Measurements from ENCODE around the gene GPR150. TPM values are rescaled to one million over a fixed set of nuclear protein-coding genes. Genes with fewer than 3 reads are reported as not detected.

The GPR150 gene
- polyA plus RNA-seq, 1 donor (not counting 4 experiments of a cell fraction or from before 2014, with no cell fraction given): 0.07 TPM

- peaks cover 11% of the 10 kb centered on the region for H3K4me1 ChIP-seq (ENCODE audit: control insufficient read depth, extremely low read depth, insufficient read depth, low read length)
- peak within 1 kb of the TSS; percentile 90 for H2AFZ ChIP-seq (ENCODE audit: control insufficient read depth, low read length)
- no peaks in the 10 kb centered on the region for H3K36me3 ChIP-seq (ENCODE audit: control insufficient read depth in 2 of 2, extremely low read depth in 1 of 2, insufficient read depth in 2 of 2, low read length in 2 of 2)
- no peaks in the 10 kb centered on the region for H3K79me2 ChIP-seq (ENCODE audit: control insufficient read depth, insufficient read depth, low read length)
- no peaks in the 10 kb centered on the region for H3K9me3 ChIP-seq (ENCODE audit: control insufficient read depth, low read depth, low read length)
- H3K4me2 ChIP-seq (ENCODE audit: control insufficient read depth, extremely low read depth, insufficient read depth, low read depth, low read length): peak within 1 kb of the TSS; percentile 95
- peak within 1 kb of the TSS; percentile 85 for H3K27ac ChIP-seq (ENCODE audit: control insufficient read depth, insufficient read depth, low read length)
- H3K4me3 ChIP-seq (ENCODE audit: control insufficient read depth in 2 of 3, extremely low read depth in 1 of 3, insufficient read depth in 2 of 3, low read depth in 1 of 3, low read length in 3 of 3): peak within 1 kb of the TSS; percentile 40 to 77 (median 63)
- FAIRE-seq: peak; percentile 73
- H3K9me1 ChIP-seq (ENCODE audit: control insufficient read depth, extremely low read depth, insufficient read depth, low read length): no peaks in the 10 kb centered on the region
- H4K20me1 ChIP-seq (ENCODE audit: control insufficient read depth, extremely low read depth, insufficient read depth, low read length): no peaks in the 10 kb centered on the region
- H3K27me3 ChIP-seq (ENCODE audit: control insufficient read depth, extremely low read depth, insufficient read depth, low read length): no peaks in the 10 kb centered on the region
- peak within 1 kb of the TSS; percentile 82 for H3K9ac ChIP-seq (ENCODE audit: control insufficient read depth, extremely low read depth, insufficient read depth, low read length)
- TF ChIP-seq EZH2 (IDR thresholded peaks at IDR 0.05; ENCODE audit: low read length): no peak
- TF ChIP-seq, protein P1, sequence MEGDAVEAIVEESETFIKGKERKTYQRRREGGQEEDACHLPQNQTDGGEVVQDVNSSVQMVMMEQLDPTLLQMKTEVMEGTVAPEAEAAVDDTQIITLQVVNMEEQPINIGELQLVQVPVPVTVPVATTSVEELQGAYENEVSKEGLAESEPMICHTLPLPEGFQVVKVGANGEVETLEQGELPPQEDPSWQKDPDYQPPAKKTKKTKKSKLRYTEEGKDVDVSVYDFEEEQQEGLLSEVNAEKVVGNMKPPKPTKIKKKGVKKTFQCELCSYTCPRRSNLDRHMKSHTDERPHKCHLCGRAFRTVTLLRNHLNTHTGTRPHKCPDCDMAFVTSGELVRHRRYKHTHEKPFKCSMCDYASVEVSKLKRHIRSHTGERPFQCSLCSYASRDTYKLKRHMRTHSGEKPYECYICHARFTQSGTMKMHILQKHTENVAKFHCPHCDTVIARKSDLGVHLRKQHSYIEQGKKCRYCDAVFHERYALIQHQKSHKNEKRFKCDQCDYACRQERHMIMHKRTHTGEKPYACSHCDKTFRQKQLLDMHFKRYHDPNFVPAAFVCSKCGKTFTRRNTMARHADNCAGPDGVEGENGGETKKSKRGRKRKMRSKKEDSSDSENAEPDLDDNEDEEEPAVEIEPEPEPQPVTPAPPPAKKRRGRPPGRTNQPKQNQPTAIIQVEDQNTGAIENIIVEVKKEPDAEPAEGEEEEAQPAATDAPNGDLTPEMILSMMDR (optimal IDR thresholded peaks at IDR 0.05 in 1 of 3, IDR thresholded peaks at IDR 0.05 in 1 of 3, conservative IDR thresholded peaks at IDR 0.05 in 1 of 3; ENCODE audit: extremely low read depth in 1 of 3, insufficient read depth in 2 of 3, low read length in 3 of 3): peak; percentile 7 to 26 (median 19)
- peak; percentile 57 for DNase-seq (ENCODE audit: low read depth, low spot score)
- dilution Hi-C loops (cut with MboI; ENCODE audit: extremely low pct_ligation_motif_present, low sequenced_read_pairs): no loop called here
Observed at GRCh38 chr5:95646569-95647431, 26.9 kb downstream of the GPR150 start, which contains the start of gene RFESD. RFESD (plus strand) TSS chr5:95646777; CDS start chr5:95652272, 5,495 bp downstream.

DNA sequence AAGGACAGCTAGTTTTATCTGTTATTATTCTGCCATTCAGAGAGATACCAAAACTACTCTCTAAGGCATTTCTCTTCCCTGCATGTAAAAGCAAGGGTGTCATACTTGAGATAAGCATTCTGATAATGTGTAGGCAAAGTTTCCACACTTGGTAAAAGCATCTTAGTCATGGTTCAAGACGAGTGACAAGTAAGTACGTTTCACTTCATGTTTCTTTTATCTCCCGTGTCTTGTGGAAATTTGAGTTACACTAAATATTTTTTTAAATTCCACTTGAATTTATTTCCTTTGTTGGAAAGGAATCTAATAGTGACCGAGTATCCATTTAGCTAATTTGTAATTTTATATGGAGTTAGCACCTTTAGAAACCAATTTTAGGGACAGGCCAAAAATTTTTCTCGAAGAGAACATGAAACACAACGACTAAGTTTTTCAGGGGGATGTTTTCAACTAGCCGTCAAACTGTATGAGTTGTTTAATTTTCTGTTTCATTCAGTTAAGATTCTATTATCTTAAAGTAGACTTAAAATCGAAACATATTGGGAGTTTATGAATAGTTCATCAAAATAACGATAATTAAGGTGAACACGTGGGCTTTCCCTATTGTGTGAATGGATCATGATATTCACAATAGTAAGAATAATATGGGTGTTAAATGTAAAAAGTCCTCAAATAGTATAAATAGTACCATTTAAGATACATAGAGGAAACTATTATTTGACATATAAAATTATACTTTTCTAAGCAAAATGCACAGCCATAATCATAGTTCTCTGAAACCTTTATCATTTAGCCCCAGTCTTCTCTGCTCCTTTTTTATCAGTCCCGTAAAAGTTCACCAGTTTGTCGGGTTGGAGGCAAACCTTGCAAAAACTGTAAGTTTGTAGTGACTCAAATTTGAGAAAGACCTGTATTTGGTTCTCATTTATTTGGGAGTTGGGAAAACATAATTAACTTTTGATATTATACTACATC, 28.3 kb downstream of the GPR150 start:
- no peak overlapping the region for H3K27ac ChIP-seq (ENCODE audit: control insufficient read depth, insufficient read depth, low read length)
- dilution Hi-C loops (cut with MboI; ENCODE audit: extremely low pct_ligation_motif_present, low sequenced_read_pairs): no loop called here

More for the DNA sequence above, 28.3 kb downstream of the GPR150 start:
- Histone ChIP-seq H4K20me1 (ENCODE audit: control insufficient read depth, extremely low read depth, insufficient read depth, low read length) (no peaks in the 10 kb centered on the region), H3K27me3 (ENCODE audit: control insufficient read depth, extremely low read depth, insufficient read depth, low read length) (no peaks in the 10 kb centered on the region), H3K4me1 (ENCODE audit: control insufficient read depth, extremely low read depth, insufficient read depth, low read length) (peaks cover 11% of the 10 kb centered on the region), H2AFZ (ENCODE audit: control insufficient read depth, low read length) (peak overlapping the region; percentile 67), H3K9me3 (ENCODE audit: control insufficient read depth, low read depth, low read length) (no peaks in the 10 kb centered on the region), H3K9me1 (ENCODE audit: control insufficient read depth, extremely low read depth, insufficient read depth, low read length) (no peaks in the 10 kb centered on the region), H3K4me3 (ENCODE audit: control insufficient read depth in 2 of 3, extremely low read depth in 1 of 3, insufficient read depth in 2 of 3, low read depth in 1 of 3, low read length in 3 of 3) (peak overlapping the region in 1 of 3 experiments; percentile 63), H3K36me3 (ENCODE audit: control insufficient read depth in 2 of 2, extremely low read depth in 1 of 2, insufficient read depth in 2 of 2, low read length in 2 of 2) (no peaks in the 10 kb centered on the region), H3K79me2 (ENCODE audit: control insufficient read depth, insufficient read depth, low read length) (no peaks in the 10 kb centered on the region), H3K9ac (ENCODE audit: control insufficient read depth, extremely low read depth, insufficient read depth, low read length) (peak overlapping the region; percentile 82), H3K4me2 (ENCODE audit: control insufficient read depth, extremely low read depth, insufficient read depth, low read depth, low read length) (peak overlapping the region; percentile 95)
- FAIRE-seq: peak; percentile 39
- TF ChIP-seq, protein P1 (optimal IDR thresholded peaks at IDR 0.05 in 1 of 3, IDR thresholded peaks at IDR 0.05 in 1 of 3, conservative IDR thresholded peaks at IDR 0.05 in 1 of 3; ENCODE audit: extremely low read depth in 1 of 3, insufficient read depth in 2 of 3, low read length in 3 of 3): no peak
- TF ChIP-seq EZH2 (IDR thresholded peaks at IDR 0.05; ENCODE audit: low read length): no peak
- DNase-seq (ENCODE audit: low read depth, low spot score): no peak

Measured in keratinocyte (primary cell).